Activated B cell treated with CpG ODN at 0.5 μM for 24 hours (primary cell): ENCODE measurements around the gene ANKRD28. TPM values are rescaled to one million over a fixed set of nuclear protein-coding genes. Genes with fewer than 3 reads are reported as not detected.

Experiments
- ATAC-seq: fragments of 200-7000 bp; cut with Tn5 transposase; one replicate; pipeline ENCODE4 v1.10.0; 2021; ENCODE audit warnings: low read depth, mild to moderate bottlenecking, moderate library complexity
- CTCF ChIA-PET: fragments of 350-600 bp; sonication (Branson Sonifier 250); formaldehyde crosslinking; loops from one replicate; lab custom pipeline; 2021; ENCODE audit warnings: antibody characterized with exemption; lab: Charles Lee
- POLR2A ChIA-PET: fragments of 350-600 bp; sonication (Branson Sonifier 250); formaldehyde crosslinking; loops from one replicate; lab custom pipeline; 2021; ENCODE audit warnings: antibody characterized with exemption; lab: Charles Lee
- DNase-seq: peaks from one replicate; pipeline ENCODE4 v3.0.0; 2022
- H3K27ac Mint-ChIP-seq: one replicate; pipeline ENCODE4 v1.8.0; 2020; ENCODE audit warnings: mixed read lengths
- H3K27me3 Mint-ChIP-seq: one replicate; pipeline ENCODE4 v1.8.0; 2021; ENCODE audit warnings: mixed read lengths
- H3K36me3 Mint-ChIP-seq: one replicate; pipeline ENCODE4 v1.8.0; 2021; ENCODE audit warnings: low read depth, mixed read lengths
- H3K4me1 Mint-ChIP-seq: one replicate; pipeline ENCODE4 v1.8.0; 2021; ENCODE audit warnings: mixed read lengths
- H3K4me3 Mint-ChIP-seq: one replicate; pipeline ENCODE4 v1.8.0; 2020; ENCODE audit warnings: mild to moderate bottlenecking, mixed read lengths
- H3K9me3 Mint-ChIP-seq: one replicate; pipeline ENCODE4 v1.8.0; 2020; ENCODE audit warnings: mixed read lengths
- CTCF ChIP-seq: fragments of 200-600 bp; IDR thresholded peaks from one replicate; pipeline ENCODE4 v1.8.0; 2022; ENCODE audit warnings: antibody characterized with exemption, mild to moderate bottlenecking
- intact Hi-C: fragments of 100-400 bp; cut with micrococcal nuclease; formaldehyde crosslinking; loops from one replicate; pipeline ENCODE4 v1.15.1; 2024
- total RNA-seq: library from RNA; stranded (reverse); gene quantifications from 2 replicates; pipeline ENCODE4 v1.2.3, GENCODE V29; 2022

ANKRD28 gene
- total RNA-seq, 1 donor from 2014 or later = 29.9 TPM

- POLR2A ChIA-PET = no interaction called here
- Mint-ChIP-seq H3K9me3 (no peaks in the 10 kb centered on the region), H3K27ac (no peak overlapping the region), H3K36me3 (peaks cover 21% of the 10 kb centered on the region), H3K4me3 (no peak overlapping the region), H3K27me3 (no peaks in the 10 kb centered on the region), H3K4me1 (peaks cover 29% of the 10 kb centered on the region)
- TF ChIP-seq CTCF = no peak
- CTCF ChIA-PET = no interaction called here
- DNase-seq = no peak
- intact Hi-C loops = no loop called here
- ATAC-seq = no peak
These were observed 31.4 kb downstream of the ANKRD28 start for GRCh38 chr3:15766406-15766805.

GRCh38 chr3:15758295-15758694 is 39.5 kb downstream of the ANKRD28 start:
- TF ChIP-seq CTCF = no peak
- ATAC-seq (no peak), DNase-seq (no peak)
- no peak overlapping the region for H3K27ac Mint-ChIP-seq
- no peaks in the 10 kb centered on the region for H3K9me3 Mint-ChIP-seq
- H3K4me3 Mint-ChIP-seq = no peak overlapping the region
- ChIA-PET CTCF (no interaction called here), POLR2A (interaction anchor here (0.6 kb wide), 1 partner anchor 810 kb away, joined by 5 read pairs; no protein-coding TSS in a partner anchor)
- intact Hi-C loops = no loop called here
- no peaks in the 10 kb centered on the region for H3K27me3 Mint-ChIP-seq
- H3K4me1 Mint-ChIP-seq = peaks cover 8% of the 10 kb centered on the region
- H3K36me3 Mint-ChIP-seq = peaks cover 30% of the 10 kb centered on the region

- ChIA-PET CTCF (no interaction called here), POLR2A (interaction anchor here (0.6 kb wide), 1 partner anchor 810 kb away, joined by 5 read pairs; no protein-coding TSS in a partner anchor)
- no peak overlapping the region for H3K27ac Mint-ChIP-seq
- TF ChIP-seq CTCF = no peak
- no peak overlapping the region for H3K4me3 Mint-ChIP-seq
- DNase-seq = no peak
- no peaks in the 10 kb centered on the region for H3K27me3 Mint-ChIP-seq
- H3K4me1 Mint-ChIP-seq = peaks cover 8% of the 10 kb centered on the region
- peaks cover 31% of the 10 kb centered on the region for H3K36me3 Mint-ChIP-seq
- no peaks in the 10 kb centered on the region for H3K9me3 Mint-ChIP-seq
- no peak for ATAC-seq
- intact Hi-C loops = no loop called here
These were observed 40.0 kb downstream of the ANKRD28 start for GRCh38 chr3:15757824-15758223.

GRCh38 chr3:15756505-15756904 is 41.3 kb downstream of the ANKRD28 start:
- no peaks in the 10 kb centered on the region for H3K9me3 Mint-ChIP-seq
- ATAC-seq = no peak
- no peak overlapping the region for H3K4me3 Mint-ChIP-seq
- no peak for TF ChIP-seq CTCF
- H3K27ac Mint-ChIP-seq = no peak overlapping the region
- no peak for DNase-seq
- peaks cover 8% of the 10 kb centered on the region for H3K4me1 Mint-ChIP-seq
- peaks cover 31% of the 10 kb centered on the region for H3K36me3 Mint-ChIP-seq
- ChIA-PET POLR2A (no interaction called here), CTCF (no interaction called here)
- no peaks in the 10 kb centered on the region for H3K27me3 Mint-ChIP-seq
- intact Hi-C loops = no loop called here

- Mint-ChIP-seq H3K4me3 (no peak overlapping the region), H3K4me1 (peaks cover 8% of the 10 kb centered on the region), H3K27me3 (no peaks in the 10 kb centered on the region), H3K27ac (no peak overlapping the region), H3K9me3 (no peaks in the 10 kb centered on the region), H3K36me3 (peaks cover 31% of the 10 kb centered on the region)
- POLR2A ChIA-PET = no interaction called here
- no peak for ATAC-seq
- no peak for DNase-seq
- intact Hi-C loops = no loop called here
- CTCF ChIA-PET = no interaction called here
- TF ChIP-seq CTCF = no peak
These were observed 42.0 kb downstream of the ANKRD28 start for GRCh38 chr3:15755780-15756179.
